NCI-H1694 treated with DMSO at 0.1 percent for 48 hours (cell line): ENCODE results near the gene HDAC4.

Experiments used
- DNase-seq: peaks from one replicate; lab custom pipeline; 2025; lab: John Stamatoyannopoulos, UW

Gene HDAC4

DNA sequence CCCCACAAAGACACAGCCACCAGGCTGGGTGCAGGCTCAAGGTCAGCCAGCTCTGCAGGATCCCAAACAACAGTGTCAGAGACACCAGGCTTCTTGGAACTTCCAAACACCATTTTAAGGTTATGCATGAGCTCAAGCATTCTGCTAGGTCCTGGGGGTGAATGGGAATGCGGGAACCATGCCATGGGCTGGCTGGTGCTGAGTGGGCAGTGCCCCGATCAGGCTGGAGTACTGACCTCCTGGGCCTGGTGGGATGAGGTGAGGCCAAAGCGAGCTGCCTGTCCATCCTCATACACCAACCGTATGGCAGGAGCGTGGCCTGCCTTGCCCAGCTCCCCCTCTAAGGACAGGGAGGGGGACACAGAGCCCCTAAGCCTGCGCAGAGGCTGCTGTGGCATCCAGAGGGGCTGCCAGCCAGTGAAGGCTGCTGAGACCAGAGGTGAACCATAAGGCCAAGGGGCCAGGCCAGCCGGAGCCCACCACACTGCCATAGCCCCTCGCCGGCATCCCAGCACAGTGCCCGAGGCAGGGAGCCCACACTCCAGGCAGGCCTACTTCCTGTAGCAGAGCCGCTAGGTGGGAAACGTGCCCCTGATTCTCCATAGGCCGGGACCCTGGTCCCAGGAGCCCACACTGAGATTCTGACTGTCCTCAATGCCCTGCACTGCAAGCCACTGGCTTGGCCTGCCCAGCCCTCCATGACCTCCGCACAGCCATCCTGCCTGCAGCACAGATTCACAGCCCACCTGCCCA, 135.0 kb downstream of the HDAC4 start:
- no peak for DNase-seq

DNA sequence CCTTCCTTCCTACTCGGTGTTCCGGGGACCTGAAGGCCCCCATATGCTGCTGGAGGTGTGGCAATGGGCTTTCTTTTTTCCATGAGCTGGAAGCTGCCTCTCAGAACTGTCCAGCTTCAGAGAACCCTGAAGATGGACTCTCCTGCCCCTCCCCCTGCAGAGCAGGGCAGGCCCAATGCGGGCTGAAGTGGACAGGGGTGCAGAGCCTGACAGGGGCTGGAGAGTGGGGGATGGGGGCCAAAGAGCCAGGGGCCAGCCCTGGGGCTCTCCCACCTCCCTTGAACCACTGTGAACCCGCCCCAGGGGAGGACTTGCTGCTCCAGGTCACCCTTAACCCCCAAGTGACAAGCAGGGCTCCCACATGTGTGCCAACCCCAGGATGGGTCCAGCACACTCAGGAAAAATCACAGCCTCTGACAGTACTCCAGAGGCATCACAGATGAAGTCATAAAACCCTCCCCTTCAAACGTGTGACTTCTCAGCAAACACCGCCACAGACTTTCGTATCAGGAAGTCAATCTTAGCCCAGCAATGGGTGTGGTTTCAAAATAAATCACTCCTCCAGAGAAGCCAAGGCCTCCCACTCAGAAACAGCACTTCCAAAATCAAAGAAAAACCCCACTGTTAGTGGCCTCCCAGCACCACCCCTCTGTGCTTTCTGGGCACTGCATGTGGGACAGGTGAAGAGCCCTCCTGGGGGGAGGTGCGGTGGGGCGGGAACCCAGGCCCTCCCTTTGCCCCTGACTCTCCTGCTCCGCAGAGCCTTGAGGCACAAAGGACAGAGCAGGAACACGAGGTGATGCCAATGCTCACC, 135.8 kb downstream of the HDAC4 start:
- no peak for DNase-seq

DNA sequence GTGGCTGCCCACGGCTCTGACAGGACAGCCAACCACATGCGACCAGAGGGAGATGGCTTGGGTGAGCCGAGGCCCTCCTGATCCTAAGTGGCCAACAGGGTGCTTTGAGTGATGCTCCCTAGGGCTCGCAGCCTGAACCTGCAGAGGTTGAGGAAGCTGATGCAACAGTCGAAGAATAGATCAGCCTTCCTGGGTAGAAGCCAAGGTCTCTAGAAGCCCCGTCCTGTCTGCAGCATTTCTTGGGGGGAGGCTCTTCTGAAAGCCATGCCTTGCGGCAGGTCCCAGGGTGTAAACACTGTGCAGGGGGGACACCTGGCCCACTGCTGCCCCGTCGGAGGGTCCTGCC, 136.4 kb downstream of the HDAC4 start:
- no peak for DNase-seq

DNA sequence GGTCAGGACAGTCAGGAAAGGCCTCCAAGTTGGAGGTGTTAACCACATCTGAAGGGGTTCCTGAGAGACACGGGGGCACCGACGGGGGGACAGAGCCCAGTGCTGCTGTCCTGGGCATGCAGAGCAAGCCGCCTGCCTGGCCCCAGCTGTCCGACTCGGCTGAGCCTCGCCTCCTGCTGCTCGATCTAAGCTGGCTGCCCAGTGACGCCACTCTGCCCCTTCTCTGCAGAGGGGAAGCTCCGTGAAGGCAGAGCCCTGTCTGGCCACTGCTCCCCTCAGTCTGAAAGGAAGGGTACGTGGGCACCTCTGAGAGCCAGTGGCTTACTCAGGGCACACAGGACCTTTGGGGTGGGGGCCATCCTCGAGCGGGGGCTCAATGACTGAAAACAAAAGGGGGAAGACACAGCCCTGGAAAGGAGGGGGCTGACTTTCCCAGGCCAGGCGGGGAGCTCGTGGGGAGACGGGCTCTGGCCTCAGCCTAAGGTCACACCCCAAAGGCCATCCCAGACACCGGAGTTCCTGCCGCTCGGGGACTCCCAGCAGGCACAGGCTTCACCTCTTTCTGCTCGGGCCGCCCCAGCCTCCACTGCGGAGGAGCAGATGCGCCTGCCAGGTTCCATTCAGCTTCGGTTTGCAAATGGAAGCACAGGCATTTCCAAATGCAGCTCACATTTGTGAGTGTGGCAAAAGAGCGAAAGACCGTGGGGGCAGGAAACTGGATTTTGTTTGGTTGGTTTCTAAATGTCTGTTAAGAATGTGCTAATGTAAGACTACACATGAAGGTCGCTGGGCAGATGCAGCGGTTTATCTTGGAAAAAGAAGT, 136.9 kb downstream of the HDAC4 start:
- no peak for DNase-seq

DNA sequence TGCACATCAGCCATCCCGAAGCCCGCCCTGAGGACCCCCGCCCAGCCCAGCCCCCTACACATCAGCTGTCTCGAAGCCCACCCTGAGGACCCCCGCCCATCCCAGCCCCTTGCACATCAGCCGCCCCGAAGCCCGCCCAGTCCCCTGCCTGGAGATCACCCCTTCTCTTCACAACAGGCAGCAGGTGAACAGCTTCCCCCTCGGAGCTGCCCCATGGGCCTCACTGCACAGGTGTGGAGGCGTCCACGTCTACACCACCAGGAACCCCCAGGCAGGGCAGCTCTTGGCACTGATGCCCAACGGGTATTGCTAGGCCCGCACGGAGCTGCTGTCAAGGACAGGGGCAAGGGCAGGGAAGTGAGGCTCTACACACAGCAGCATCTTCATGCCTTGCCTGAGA, 137.6 kb downstream of the HDAC4 start:
- DNase-seq: no peak

DNA sequence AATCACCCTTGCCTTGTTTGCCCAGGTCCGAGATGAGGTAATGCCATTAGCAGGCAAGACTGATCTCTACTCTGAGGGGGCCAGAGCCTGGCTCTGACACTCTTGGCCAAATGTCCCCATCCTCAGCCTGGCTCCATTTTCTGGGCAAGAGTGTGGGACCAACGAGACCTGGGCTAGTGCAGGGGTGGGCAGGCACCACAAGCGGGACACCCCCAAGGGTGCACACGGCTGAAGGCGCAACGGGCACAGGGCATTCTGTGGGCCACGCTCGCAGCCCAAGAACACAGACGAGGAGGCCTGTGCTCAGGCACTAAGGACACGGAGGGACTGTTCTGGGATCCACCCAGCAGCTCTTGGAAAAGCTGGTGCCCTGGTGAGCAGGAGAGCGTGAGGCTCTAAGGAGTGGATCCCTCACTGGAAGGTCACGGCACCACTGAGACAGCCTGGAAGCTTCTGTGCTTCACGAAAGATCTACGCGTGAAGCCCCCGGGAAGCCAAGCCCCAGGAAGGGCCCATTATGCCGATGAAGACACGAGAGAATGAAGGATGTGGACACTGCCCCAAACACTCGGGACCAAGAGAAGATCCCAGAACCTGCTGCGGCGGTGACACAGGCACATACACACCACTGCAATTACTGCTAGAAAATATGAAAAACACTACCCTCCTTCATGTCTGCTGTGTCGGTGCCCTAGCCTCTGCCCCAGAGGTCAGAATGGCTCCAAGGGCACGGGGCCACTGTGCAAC, 138.2 kb downstream of the HDAC4 start:
- DNase-seq: no peak

DNA sequence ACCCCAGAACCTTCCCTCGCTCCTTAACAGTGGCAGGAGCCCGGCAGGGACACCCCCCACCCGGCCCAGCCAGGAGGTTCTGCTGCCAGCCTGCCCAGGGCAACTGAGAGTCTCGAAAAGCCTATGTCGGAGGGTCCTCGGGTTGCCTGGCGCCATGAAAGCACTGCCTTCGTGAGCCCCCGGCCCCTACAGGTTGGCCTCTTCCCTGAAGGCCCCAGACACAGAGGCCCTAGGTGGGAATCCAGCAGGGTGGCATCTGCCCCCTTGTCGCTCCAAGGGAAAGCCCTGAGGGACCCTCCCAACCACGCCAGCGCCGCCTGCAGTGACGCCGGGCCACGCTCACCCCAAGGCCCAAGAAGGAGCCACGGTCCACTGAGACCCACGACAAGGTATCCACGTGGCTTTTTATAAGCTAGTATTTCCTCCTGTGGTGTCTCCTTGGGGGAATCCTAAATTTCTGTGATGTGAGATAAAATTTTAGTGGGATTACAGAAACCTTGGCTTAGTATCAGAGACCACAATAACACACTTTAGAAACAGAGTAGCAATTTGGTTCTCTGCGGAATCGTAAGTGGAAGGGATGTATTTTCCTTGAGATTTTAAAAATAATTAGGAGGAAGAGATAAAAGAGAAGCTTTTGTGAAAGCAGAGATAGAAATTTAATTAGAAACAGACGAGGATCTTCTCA, 138.9 kb downstream of the HDAC4 start:
- no peak for DNase-seq

DNA sequence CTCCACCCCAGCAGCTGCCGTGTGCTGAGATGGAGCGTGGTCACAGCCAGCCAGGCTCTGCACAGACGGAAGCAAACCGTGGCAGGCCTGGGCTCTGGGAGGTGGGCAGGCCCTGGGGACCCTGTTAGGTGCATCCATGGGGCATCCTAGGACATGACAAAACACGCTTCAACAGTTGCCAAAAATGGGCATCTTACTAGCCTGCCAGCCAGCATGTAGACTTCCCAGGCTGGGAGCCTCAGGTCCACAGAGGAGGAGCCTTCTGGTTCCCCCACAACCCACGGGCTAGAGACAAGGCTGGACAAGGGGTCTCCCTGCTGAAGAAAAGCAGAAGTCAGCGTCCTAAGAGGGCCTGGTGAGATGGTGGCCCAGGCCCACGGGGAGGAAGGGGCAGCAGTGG, 139.5 kb downstream of the HDAC4 start:
- DNase-seq: no peak

DNA sequence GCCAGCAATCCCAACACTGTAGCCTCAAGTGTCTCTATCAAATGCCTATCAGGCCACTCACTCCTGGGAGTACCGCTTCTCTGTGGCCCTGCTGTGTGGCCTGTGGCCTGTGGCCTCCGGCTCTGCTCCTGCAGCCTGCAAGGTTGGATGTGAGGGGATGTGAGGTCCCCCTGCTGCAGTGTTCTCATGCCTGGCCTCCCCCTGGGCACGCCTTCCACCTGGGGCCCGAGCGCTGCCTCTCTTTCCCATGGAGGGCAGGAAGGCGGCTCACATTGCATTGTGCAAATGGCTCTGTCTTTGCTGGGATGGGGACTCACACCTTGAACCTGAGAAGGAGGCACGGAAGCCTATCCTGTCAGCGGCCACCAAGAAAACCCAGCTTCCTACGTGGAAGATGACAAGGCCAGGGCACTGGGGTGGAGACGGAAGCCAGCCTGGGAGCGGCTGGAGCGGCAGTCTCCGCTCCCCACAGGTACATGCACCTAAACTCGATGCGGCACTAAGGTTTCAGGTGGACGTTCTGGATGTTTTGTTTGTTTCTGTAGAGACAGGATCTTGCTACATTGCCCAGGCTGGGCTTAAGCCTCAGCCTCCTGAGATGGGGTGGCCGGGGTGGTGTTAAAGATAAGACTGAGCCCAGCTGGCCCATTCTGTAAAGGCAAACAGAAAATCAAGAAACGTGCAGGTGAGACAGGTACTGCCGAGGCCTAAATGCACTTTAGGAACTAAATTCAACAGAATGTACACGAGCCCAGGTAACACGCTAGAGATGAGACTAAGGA, 140.1 kb downstream of the HDAC4 start:
- DNase-seq: no peak

DNA sequence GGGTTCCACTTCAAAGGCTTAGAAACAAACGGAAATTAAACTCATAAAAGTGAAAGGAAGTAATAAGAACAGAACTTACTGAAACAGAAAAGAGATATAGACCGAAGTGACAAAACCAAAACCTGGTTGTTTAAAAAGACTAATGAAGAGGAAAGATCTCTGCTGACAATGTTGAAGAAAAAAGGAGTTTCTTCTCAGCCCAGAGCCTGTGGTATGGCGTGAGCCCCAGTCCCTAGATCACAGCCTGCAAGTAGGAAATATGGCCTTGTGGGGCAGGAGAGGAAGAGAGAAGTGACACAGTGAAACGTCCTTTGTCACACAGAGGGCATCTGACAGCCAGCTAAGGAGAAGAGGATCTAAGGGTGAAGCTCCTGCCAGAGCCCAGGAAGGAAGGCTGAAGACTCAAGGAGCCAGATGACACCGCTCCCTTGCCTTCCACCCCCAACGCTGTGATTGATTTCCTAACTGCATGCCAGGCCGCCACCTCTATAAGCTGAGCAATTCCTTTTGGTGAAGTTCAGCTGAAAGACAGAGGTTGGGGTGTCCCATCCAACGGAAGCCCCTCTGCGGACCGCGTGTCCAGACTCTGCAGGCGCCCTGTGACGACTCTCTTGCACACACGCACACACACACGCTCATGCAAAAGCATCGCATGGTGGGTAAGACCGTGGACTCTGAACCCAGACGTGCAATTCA, 141.1 kb downstream of the HDAC4 start:
- no peak for DNase-seq

DNA sequence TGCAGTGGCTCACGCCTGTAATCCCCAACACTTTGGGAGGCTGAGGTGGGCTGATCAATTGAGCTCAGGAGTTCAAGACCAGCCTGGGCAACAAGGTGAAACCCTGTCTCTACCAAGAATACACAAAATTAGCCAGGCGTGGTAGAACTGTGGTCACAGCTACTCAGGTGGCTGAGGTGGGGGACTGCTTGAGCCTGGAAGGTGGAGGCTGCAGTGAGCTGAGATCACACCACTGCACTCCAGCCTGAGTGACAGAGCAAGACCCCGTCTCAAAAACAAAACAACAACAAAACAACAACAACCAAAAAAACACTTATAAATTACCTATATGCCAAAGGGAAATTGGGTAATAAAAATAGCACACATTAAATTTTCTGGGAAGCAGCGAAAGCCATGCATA, 141.6 kb downstream of the HDAC4 start:
- no peak for DNase-seq

DNA sequence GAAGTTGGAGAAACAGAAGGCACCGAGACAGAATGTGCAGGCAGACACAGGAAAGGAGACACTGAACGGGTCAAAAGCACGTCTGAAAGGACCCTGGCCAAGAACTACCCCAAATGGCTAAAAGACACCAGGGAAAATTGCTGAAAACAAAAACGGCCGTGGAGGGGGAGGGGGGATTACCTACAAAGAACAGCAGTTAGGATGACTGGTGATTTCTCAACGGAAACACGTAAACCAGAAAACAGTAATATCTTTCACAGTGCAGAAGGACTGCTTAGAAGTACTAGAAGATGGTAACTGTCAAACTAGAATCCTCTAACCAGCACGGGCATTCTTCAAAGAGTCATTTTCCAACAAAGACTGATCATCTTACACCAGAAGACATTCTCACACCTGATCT, 142.6 kb downstream of the HDAC4 start:
- no peak for DNase-seq

DNA sequence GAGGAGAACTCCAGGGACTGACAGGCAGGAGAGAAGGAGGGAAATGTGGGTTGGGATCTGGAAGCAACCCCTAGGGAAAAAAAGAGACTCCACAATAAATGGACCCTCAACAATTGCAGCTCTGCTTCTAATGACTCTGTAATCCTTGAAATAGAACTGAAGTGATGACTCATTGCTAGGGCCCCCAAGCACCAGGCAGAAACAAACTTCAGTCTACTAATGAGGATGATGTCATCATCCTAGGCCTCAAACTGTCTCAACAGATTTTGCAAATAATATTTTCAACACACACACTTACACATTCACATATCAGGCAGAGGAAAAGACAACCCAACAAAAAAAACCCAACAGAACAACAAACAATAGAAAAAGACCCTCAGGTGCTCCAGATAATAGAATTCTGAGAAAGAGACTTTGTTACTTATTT, 143.3 kb downstream of the HDAC4 start:
- no peak for DNase-seq

DNA sequence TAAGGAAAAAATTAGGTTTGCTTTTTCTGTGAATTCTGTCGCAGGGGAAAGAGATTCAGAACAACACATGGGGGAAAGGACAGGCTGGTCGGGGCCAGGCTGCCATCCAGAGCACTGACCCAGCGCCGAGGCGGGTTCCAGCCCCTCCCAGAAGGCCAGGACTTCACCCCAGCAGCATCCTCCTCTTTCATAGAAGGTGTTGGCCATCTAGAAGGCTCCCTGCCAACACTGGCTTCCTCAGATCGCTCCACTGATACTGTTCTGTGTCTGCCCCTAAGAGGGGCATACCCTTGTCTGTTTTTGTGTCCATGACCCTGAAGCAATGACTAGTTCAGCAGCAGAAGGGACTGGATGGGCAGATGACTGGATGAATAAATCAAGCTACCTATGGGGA, 144.5 kb downstream of the HDAC4 start:
- DNase-seq: no peak

DNA sequence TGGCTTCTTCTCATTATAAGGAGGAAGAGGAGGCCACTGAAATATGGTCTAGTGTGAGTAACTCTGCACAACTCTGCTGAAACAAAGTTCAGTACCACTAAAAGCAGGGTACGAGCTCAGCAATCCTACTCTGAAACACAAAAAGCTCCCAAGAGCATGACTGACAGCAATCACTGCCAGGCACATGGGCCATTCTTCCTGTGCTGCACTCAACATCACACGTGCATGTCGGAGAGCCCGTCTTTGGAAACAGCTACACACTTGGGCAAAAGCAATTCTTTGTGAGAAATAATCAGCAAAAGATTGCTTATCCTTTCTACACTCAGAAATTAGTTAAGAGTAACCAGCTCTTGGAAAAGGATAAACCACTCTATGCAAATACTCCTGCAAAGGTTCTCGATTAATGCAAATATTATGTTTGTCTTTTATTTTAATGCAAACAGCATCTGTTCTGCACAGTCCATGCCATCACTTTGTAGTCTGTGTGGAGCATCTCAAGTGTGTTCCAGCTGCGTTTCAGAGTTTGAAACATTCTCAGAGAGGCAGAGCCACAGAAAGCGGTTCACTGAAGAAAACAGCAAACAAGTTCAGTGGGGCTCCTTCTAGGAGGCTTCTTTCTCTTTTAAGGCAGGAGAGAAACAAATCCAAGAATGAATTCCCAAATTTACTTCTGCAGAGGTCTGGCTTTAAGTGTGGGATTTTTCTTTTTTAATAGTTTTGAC, 145.0 kb downstream of the HDAC4 start:
- no peak for DNase-seq

DNA sequence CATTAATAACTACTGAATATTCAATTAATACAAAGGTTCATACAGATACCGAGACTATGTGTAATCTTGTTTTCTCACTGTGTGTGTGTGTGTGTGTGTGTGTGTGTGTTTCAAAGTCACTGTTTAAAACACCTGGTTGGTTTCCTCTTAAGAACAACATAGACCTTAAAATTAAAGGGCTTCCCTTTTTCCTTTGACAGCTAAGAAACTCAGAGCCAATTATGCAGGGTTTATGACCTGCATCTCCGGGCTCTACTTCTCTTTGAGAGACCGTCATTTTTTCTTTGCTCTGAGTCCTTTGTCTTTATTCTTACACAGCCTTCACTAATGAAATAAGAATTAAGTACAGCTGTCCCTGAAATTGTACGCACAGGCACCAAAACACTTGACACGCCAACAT, 145.6 kb downstream of the HDAC4 start:
- no peak for DNase-seq

DNA sequence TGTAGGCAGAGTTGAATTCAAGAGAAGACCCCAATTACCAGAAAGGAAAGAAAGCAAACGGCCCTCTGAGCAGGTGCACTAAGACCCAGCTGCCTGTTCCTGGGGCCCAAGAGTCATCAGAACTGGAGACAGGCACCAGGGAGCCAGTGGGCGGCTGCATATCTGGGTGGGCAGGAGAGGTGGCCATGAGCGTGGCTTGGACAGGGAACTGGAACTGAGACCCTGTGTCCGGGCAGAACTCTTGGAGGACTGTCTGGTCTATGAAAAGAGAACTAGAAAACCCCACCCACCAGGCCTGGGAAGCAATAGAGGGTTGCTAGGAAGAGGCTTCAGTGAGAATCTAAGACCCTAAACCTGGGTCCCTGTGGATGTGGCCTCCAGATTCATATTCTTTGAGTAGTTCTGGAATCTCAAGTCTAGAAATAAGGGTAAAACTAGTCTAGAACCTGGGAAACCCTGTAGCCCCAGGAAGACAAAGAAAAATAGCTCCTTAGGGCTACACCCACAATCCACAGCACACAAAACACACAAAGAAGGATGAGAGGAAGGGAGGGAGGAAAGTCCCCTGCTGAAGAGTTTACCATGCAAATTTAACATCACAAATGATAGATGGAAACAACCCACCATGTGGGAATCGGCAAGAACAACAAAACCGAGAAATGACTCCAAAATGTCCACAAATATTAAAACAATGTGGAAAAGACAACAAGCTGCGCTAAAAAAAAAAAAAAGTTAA, 147.0 kb downstream of the HDAC4 start:
- DNase-seq: no peak

DNA sequence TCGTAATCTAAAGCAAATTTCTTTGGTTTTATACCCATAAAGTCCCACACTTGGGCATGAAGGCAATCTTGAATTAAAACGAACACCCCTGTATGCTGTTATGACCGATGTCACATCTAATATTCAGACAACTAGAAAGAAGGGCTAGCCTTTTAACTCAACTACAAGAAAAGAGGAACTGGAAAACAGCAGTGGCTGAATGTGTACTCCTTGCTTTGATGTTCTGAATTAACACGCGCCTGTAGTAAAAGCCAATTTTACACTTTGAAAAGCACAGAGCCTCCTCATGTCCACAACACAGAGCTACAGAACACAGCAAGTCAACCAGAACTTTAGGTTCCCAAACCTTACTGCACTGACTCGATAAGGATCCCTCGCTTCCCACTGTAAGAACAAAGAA, 147.6 kb downstream of the HDAC4 start:
- no peak for DNase-seq

DNA sequence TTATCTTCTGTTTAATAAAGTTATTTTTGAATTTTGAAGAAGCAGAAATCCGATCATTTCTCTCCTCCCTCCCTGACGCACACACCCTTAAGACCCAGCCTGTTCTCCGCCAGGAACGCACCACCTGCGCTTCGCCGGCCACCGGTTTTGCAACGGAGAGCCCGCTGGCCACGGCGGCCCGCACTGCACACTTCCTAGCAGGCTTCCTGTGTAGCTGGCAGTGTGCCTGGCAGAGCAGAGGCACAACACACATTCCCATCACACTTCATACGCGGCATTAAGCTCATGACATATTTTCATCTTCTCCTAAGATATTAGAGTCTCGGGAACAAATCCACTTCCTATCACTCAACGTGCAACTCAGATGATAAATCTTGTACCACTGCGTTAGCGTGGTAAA, 148.0 kb downstream of the HDAC4 start:
- DNase-seq: no peak
